ENCODE measurements around the gene HOXB4. TPM values are rescaled to one million over a fixed set of nuclear protein-coding genes. Genes with fewer than 3 reads are reported as not detected.

HOXB4 gene
- total and polyA plus RNA-seq, 8 donors, result 0.45 to 5.1 (median 2.1) TPM; not detected in 2

DNA sequence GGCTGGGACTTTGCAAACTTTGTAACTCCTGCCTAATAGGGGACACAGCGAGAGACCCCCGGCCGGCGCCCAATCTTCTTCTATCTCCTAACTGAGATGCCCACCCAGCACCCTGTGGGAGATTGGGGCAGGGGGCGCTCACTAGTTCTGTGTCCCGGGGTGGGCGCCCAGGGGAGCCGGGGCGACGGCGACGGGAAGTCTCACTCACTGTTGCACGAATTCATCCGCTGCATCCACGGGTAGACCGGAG is 19.3 kb upstream of the HOXB4 start:
- peak overlapping the region; percentile 79 to 95 (median 93) for H3K27ac ChIP-seq
- peaks cover 3 to 100% (median 97%) of the 10 kb centered on the region in 3 donors for H3K27me3 ChIP-seq
- TF ChIP-seq POLR2A (IDR thresholded peaks at IDR 0.05), result no peak
- TF ChIP-seq EP300 (IDR thresholded peaks at IDR 0.05), result no peak
- TF ChIP-seq POLR2AphosphoS5 (IDR thresholded peaks at IDR 0.05), result no peak
- DNase-seq, result no peak
- H3K4me3 ChIP-seq, result peak overlapping the region; percentile 52 to 58 (median 56)
- H3K36me3 ChIP-seq, result no peaks in the 10 kb centered on the region
- WGBS, 5 donors, result 2 to 7% (median 3%) methylated on average over 9 to 16 of the region's 16 CpGs
- intact Hi-C loops (cut with DNase I; ENCODE audit: low total_unique reads), result no loop called here
- H3K9me3 ChIP-seq, result no peaks in the 10 kb centered on the region
- H3K4me1 ChIP-seq, result peaks cover 8 to 99% (median 71%) of the 10 kb centered on the region in 4 donors

DNA sequence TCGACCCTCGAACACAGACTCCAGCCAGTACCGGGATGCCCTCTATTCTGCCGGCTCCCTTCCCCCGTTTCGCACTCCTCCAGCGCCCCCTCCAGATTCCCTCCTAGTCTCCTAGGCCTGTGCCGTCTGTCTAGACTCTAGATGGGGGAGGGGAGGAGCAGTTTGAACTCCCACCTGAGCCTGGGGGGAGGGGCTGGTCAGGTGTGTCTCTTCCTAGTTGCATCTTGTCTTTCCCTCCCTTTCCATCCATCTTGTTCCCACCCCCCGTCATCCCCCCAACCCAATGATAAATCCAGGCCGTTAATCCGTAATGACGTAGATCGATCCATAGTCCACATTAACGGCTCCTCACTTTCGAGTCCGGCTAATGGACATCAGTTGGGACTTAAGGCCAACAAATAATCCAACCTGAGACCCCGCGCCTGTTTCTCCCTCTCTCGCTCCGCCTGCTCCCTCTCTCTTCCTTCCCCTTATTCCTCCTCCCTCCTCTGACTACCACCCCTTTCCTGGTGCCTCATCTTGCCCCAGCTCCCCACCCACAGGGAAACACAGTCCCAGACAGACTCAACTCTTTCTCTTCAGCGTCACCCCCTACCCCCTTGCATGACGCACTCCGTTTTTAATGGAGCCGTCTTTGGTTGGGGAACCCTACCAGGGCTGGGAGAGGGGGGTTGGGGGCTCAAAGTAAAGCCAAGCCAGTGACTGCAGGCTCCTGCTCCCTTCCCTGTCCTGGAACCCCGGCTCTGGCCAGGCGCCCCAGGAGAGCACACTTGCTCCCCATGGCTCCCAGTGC is 18.8 kb upstream of the HOXB4 start:
- peaks cover 3 to 100% (median 97%) of the 10 kb centered on the region in 3 donors for H3K27me3 ChIP-seq
- 8 to 11% (median 9%) methylated on average over 25 to 26 of the region's 26 CpGs for WGBS, 5 donors
- H3K4me1 ChIP-seq, result peaks cover 8 to 99% (median 68%) of the 10 kb centered on the region in 4 donors
- H3K9me3 ChIP-seq, result no peaks in the 10 kb centered on the region
- peak overlapping the region; percentile 79 to 95 (median 93) for H3K27ac ChIP-seq
- H3K36me3 ChIP-seq, result no peaks in the 10 kb centered on the region
- peak overlapping the region; percentile 52 to 58 (median 56) for H3K4me3 ChIP-seq
- no peak for DNase-seq
- peak in 1 of 3 donors; percentile 40 for TF ChIP-seq POLR2AphosphoS5 (IDR thresholded peaks at IDR 0.05)
- no peak for TF ChIP-seq CTCF (IDR thresholded peaks at IDR 0.05)
- intact Hi-C loops (cut with DNase I; ENCODE audit: low total_unique reads), result no loop called here

DNA sequence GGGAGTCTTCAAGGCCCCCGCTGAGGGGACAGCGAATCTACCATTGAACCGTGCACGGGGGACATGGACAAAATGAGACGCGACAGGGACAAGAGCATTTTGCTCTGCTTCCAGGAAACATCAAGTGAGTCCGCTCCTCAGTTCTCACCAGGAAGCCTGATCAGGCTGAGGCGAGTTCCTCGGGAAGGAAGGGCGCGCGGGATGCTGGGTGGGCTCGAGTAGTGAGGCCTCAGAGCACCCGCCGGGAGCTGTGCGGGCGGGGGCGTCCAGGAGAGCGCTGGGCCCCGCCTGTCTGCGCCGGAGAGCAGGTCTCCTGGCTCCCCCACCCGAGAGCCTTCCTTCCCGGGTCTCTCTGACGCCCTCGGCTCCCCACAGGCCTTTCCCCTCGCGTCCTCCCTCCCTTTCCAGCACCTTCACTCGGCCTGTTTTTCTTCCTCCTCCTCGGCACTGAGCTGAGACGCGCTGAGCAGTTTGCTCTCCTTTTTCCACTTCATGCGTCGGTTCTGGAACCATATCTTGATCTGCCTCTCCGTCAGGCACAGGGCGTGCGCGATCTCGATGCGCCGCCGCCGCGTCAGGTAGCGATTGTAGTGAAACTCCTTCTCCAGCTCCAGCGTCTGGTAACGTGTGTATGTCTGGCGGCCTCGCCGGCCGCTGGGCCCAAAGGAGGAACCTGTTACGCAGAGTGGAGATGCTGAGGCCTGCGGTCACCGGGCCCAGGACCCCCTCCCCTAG is 18.0 kb upstream of the HOXB4 start:
- Histone ChIP-seq H3K36me3 (no peaks in the 10 kb centered on the region), H3K27ac (peak overlapping the region; percentile 79 to 95 (median 93)), H3K27me3 (peaks cover 3 to 100% (median 97%) of the 10 kb centered on the region in 3 donors), H3K4me3 (peak overlapping the region; percentile 52 to 58 (median 56)), H3K4me1 (peaks cover 8 to 93% (median 61%) of the 10 kb centered on the region in 4 donors), H3K9me3 (no peaks in the 10 kb centered on the region)
- intact Hi-C loops (cut with DNase I; ENCODE audit: low total_unique reads), result no loop called here
- WGBS, 5 donors, result 10 to 26% (median 19%) methylated on average over 46 to 54 of the region's 54 CpGs
- TF ChIP-seq CTCF (IDR thresholded peaks at IDR 0.05), result no peak
- TF ChIP-seq EP300 (IDR thresholded peaks at IDR 0.05), result no peak
- no peak for TF ChIP-seq POLR2A (IDR thresholded peaks at IDR 0.05)
- TF ChIP-seq POLR2AphosphoS5 (IDR thresholded peaks at IDR 0.05), result no peak
- no peak for DNase-seq

GRCh38 chr17:48595278-48595999 is 17.3 kb upstream of the HOXB4 start:
- intact Hi-C loops (cut with DNase I; ENCODE audit: low total_unique reads), result no loop called here
- TF ChIP-seq POLR2A (IDR thresholded peaks at IDR 0.05), result no peak
- no peak for TF ChIP-seq POLR2AphosphoS5 (IDR thresholded peaks at IDR 0.05)
- TF ChIP-seq CTCF (IDR thresholded peaks at IDR 0.05), result no peak
- no peak for TF ChIP-seq EP300 (IDR thresholded peaks at IDR 0.05)
- 32 to 51% (median 47%) methylated on average over 21 to 25 of the region's 25 CpGs for WGBS, 5 donors
- no peak for DNase-seq
- H3K4me3 ChIP-seq, result peak overlapping the region; percentile 52 to 58 (median 56)
- H3K36me3 ChIP-seq, result no peaks in the 10 kb centered on the region
- H3K9me3 ChIP-seq, result no peaks in the 10 kb centered on the region
- peaks cover 8 to 93% (median 63%) of the 10 kb centered on the region in 4 donors for H3K4me1 ChIP-seq
- H3K27me3 ChIP-seq, result peaks cover 3 to 100% (median 94%) of the 10 kb centered on the region in 3 donors
- H3K27ac ChIP-seq, result peak overlapping the region; percentile 79 to 95 (median 93)
